ENCODE measurements around the gene EML3.

DNA sequence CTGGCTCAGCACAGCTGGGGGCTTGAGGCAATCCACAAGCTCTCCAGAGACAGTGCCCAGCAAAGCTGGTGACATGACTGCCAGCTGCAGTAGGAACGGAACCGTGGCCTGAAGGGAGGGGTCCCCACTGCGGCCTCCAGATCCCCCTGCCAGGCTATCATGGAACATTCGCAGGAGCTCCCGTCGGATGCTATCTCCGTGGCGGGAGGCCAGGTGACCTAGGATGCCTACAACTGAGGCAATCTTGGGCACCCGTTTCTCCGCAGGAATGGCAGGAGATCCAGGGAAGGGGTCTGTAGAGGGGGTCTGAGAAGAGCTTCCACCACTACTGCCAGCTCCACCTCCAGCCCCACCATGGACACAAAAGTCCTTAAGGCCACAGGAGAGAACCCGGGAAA lies 36.4 kb upstream of the EML3 start:
- TF ChIP-seq, protein P1, sequence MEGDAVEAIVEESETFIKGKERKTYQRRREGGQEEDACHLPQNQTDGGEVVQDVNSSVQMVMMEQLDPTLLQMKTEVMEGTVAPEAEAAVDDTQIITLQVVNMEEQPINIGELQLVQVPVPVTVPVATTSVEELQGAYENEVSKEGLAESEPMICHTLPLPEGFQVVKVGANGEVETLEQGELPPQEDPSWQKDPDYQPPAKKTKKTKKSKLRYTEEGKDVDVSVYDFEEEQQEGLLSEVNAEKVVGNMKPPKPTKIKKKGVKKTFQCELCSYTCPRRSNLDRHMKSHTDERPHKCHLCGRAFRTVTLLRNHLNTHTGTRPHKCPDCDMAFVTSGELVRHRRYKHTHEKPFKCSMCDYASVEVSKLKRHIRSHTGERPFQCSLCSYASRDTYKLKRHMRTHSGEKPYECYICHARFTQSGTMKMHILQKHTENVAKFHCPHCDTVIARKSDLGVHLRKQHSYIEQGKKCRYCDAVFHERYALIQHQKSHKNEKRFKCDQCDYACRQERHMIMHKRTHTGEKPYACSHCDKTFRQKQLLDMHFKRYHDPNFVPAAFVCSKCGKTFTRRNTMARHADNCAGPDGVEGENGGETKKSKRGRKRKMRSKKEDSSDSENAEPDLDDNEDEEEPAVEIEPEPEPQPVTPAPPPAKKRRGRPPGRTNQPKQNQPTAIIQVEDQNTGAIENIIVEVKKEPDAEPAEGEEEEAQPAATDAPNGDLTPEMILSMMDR (IDR thresholded peaks at IDR 0.05) = no peak
- no peak for TF ChIP-seq POLR2A (IDR thresholded peaks at IDR 0.05)

Measured in testis (tissue), 2 donors.